H9 (cell line): ENCODE data around the gene HEPN1. TPM values are rescaled to one million over a fixed set of nuclear protein-coding genes. Genes with fewer than 3 reads are reported as not detected.

Source experiments
- DNase-seq: peaks from one replicate; pipeline ENCODE4 v3.0.0-alpha.2; 2017
- H2AFZ ChIP-seq: one replicate; pipeline ENCODE4 v1.6.1; 2013; ENCODE audit warnings: mild to moderate bottlenecking, low read length, control low read depth, moderate library complexity
- H2AK5ac ChIP-seq: 2 replicates; pipeline ENCODE4 v1.6.1; 2013; ENCODE audit warnings: low read length, control low read depth, mixed read lengths; ENCODE audit not compliant: insufficient read length
- H2BK120ac ChIP-seq: one replicate; pipeline ENCODE4 v1.6.1; 2013; ENCODE audit warnings: low read depth, mild to moderate bottlenecking, low read length, control low read depth, inconsistent platforms; ENCODE audit not compliant: poor library complexity, severe bottlenecking
- H2BK12ac ChIP-seq: 2 replicates; pipeline ENCODE4 v1.6.1; 2013; ENCODE audit warnings: low read length, control low read depth, mixed read lengths, low read depth; ENCODE audit not compliant: insufficient read length
- H2BK15ac ChIP-seq: 2 replicates; pipeline ENCODE4 v1.6.1; 2013; ENCODE audit warnings: low read depth, low read length, control low read depth
- H2BK20ac ChIP-seq: one replicate; pipeline ENCODE4 v1.6.1; 2013; ENCODE audit warnings: low read depth, mild to moderate bottlenecking, low read length, control low read depth, inconsistent platforms; ENCODE audit not compliant: poor library complexity, severe bottlenecking
- H2BK5ac ChIP-seq: 2 replicates; pipeline ENCODE4 v1.6.1; 2013; ENCODE audit warnings: low read length, control low read depth, mixed read lengths; ENCODE audit not compliant: insufficient read length
- H3K14ac ChIP-seq: 2 replicates; pipeline ENCODE4 v1.6.1; 2013; ENCODE audit warnings: low read length, control low read depth; ENCODE audit not compliant: insufficient read depth
- H3K18ac ChIP-seq: 2 replicates; pipeline ENCODE4 v1.6.1; 2013; ENCODE audit warnings: low read depth, mild to moderate bottlenecking, mixed read lengths, low read length, control low read depth; ENCODE audit not compliant: insufficient read length
- H3K23ac ChIP-seq: 2 replicates; pipeline ENCODE4 v1.6.1; 2013; ENCODE audit warnings: low read length, control low read depth, mixed read lengths, low read depth; ENCODE audit not compliant: insufficient read length
- H3K23me2 ChIP-seq: 2 replicates; pipeline ENCODE4 v1.6.1; 2013; ENCODE audit warnings: low read depth, mild to moderate bottlenecking, mixed read lengths, low read length, control low read depth; ENCODE audit not compliant: insufficient read length, poor library complexity, severe bottlenecking
- H3K27ac ChIP-seq: 2 replicates; pipeline ENCODE4 v1.5.1; 2013; ENCODE audit warnings: low read length, control low read depth, mixed read lengths, low read depth; ENCODE audit not compliant: insufficient read length
- H3K27me3 ChIP-seq: 2 replicates; pipeline ENCODE4 v1.6.1; 2013; ENCODE audit warnings: low read length, control low read depth, inconsistent platforms; ENCODE audit not compliant: insufficient read depth
- H3K4ac ChIP-seq: 2 replicates; pipeline ENCODE4 v1.6.1; 2013; ENCODE audit warnings: low read depth, mild to moderate bottlenecking, control low read depth, inconsistent platforms, low read length, moderate library complexity
- H3K4me1 ChIP-seq: 2 replicates; pipeline ENCODE4 v1.6.1; 2013; ENCODE audit warnings: low read length, control low read depth, inconsistent platforms; ENCODE audit not compliant: insufficient read depth
- H3K4me2 ChIP-seq: 2 replicates; pipeline ENCODE4 v1.6.1; 2013; ENCODE audit warnings: low read length, control low read depth, mixed read lengths; ENCODE audit not compliant: insufficient read length, insufficient read depth
- H3K56ac ChIP-seq: 2 replicates; pipeline ENCODE4 v1.6.1; 2013; ENCODE audit warnings: low read depth, mild to moderate bottlenecking, mixed read lengths, low read length, control low read depth; ENCODE audit not compliant: insufficient read length
- H3K79me1 ChIP-seq: 2 replicates; pipeline ENCODE4 v1.6.1; 2013; ENCODE audit warnings: low read depth, mild to moderate bottlenecking, moderate library complexity, low read length, control low read depth, inconsistent platforms; ENCODE audit not compliant: insufficient read depth, poor library complexity, severe bottlenecking
- H3K79me2 ChIP-seq: 2 replicates; pipeline ENCODE4 v1.6.1; 2013; ENCODE audit warnings: low read length, control low read depth, inconsistent platforms; ENCODE audit not compliant: insufficient read depth
- H3K9ac ChIP-seq: 2 replicates; pipeline ENCODE4 v1.6.1; 2013; ENCODE audit warnings: low read length, control low read depth, mixed read lengths; ENCODE audit not compliant: insufficient read length; ENCODE audit errors: extremely low read depth
- H3K9me3 ChIP-seq: one replicate; pipeline ENCODE4 v1.6.1; 2013; ENCODE audit warnings: low read depth, low read length, inconsistent platforms; ENCODE audit not compliant: control insufficient read depth
- H3T11ph ChIP-seq: one replicate; pipeline ENCODE4 v1.6.1; 2013; ENCODE audit warnings: mild to moderate bottlenecking, low read length, control low read depth, inconsistent platforms
- H4K20me1 ChIP-seq: one replicate; pipeline ENCODE4 v1.6.1; 2013; ENCODE audit not compliant: control insufficient read depth, insufficient read length, insufficient read depth
- H4K5ac ChIP-seq: 2 replicates; pipeline ENCODE4 v1.6.1; 2013; ENCODE audit warnings: low read depth, mild to moderate bottlenecking, mixed read lengths, low read length, control low read depth; ENCODE audit not compliant: insufficient read length
- H4K8ac ChIP-seq: replicated peaks from 2 replicates; pipeline ENCODE4 v1.6.1; 2013; ENCODE audit warnings: low read length, control low read depth, mixed read lengths, low read depth; ENCODE audit not compliant: insufficient read length
- H4K91ac ChIP-seq: 2 replicates; pipeline ENCODE4 v1.6.1; 2013; ENCODE audit warnings: low read depth, mild to moderate bottlenecking, moderate library complexity, mixed read lengths, low read length, control low read depth; ENCODE audit not compliant: insufficient read length
- H3K27ac Mint-ChIP-seq, 3 experiments: 2 replicates in 2 of 3; 3 replicates in 1 of 3; pipeline ENCODE4 v1.8.0; 2020 to 2021; ENCODE audit warnings: mixed read lengths in 3 of 3, mild to moderate bottlenecking in 1 of 3, moderate library complexity in 1 of 3
- H3K27me3 Mint-ChIP-seq: 2 replicates; pipeline ENCODE4 v1.8.0; 2021; ENCODE audit warnings: low read depth, mild to moderate bottlenecking, moderate library complexity, mixed read lengths
- H3K36me3 Mint-ChIP-seq, 3 experiments: 2 replicates in 2 of 3; 3 replicates in 1 of 3; pipeline ENCODE4 v1.8.0; 2020 to 2021; ENCODE audit warnings: low read depth in 3 of 3, mixed read lengths in 3 of 3; ENCODE audit not compliant: insufficient read depth in 1 of 3
- H3K4me1 Mint-ChIP-seq, 2 experiments: 2 replicates each; pipeline ENCODE4 v1.8.0; 2020; ENCODE audit warnings: mixed read lengths in 2 of 2
- H3K4me3 Mint-ChIP-seq, 2 experiments: 2 replicates in 1 of 2; 3 replicates in 1 of 2; pipeline ENCODE4 v1.8.0; 2020 to 2021; ENCODE audit warnings: mild to moderate bottlenecking in 2 of 2, mixed read lengths in 2 of 2, moderate library complexity in 1 of 2
- H3K9me3 Mint-ChIP-seq, 2 experiments: 2 replicates in 1 of 2; 3 replicates in 1 of 2; pipeline ENCODE4 v1.8.0; 2020; ENCODE audit warnings: mild to moderate bottlenecking in 2 of 2, mixed read lengths in 2 of 2, moderate library complexity in 1 of 2
- CTCF ChIP-seq: fragments of 200-600 bp; sonication (generic); conservative IDR thresholded peaks from 3 replicates; pipeline ENCODE4 v1.8.0; 2021; ENCODE audit warnings: antibody characterized with exemption, mild to moderate bottlenecking
- WGBS: extraction: QIAGEN DNeasy Blood & Tissue Kit; methylation state at CpG from one replicate; pipeline ENCODE4 v1.1.7; 2013; ENCODE audit warnings: missing lambda C conversion rate, low lambda C conversion rate, mixed read lengths; ENCODE audit not compliant: insufficient read length; ENCODE audit errors: extremely low coverage; 5-methylcytosine and 5-hydroxymethylcytosine counted together
- total RNA-seq: library from RNA; stranded (reverse); gene quantifications from 2 replicates; pipeline ENCODE4 v1.2.1, GENCODE V29; 2021

HEPN1 gene
- total RNA-seq, 1 experiment from 2014 or later, result not detected

GRCh38 chr11:124953753-124954589 lies 34.9 kb downstream of the HEPN1 start, which contains the start of gene CCDC15:
CCDC15 (plus strand) TSS chr11:124954202; CDS start chr11:124954733, 531 bp downstream.
- peak; percentile 99 for DNase-seq
- no peak within 1 kb of the TSS for H2BK5ac ChIP-seq
- H3K27ac Mint-ChIP-seq, result no peak within 1 kb of the TSS
- no peaks in the 10 kb centered on the region for H3K9me3 ChIP-seq
- H3K18ac ChIP-seq, result peak within 1 kb of the TSS; percentile 30
- H3K27me3 ChIP-seq, result no peaks in the 10 kb centered on the region
- no peak within 1 kb of the TSS; the same call in 1 of the 2 replicates for H3K4ac ChIP-seq
- no peak within 1 kb of the TSS for H2BK15ac ChIP-seq
- H3K27me3 Mint-ChIP-seq, result peaks cover 7% of the 10 kb centered on the region
- H2AFZ ChIP-seq, result peak within 1 kb of the TSS; percentile 44
- H2BK20ac ChIP-seq, result no peak within 1 kb of the TSS
- no peak for TF ChIP-seq CTCF
- H3K79me2 ChIP-seq, result no peaks in the 10 kb centered on the region
- H2AK5ac ChIP-seq, result no peak within 1 kb of the TSS
- H4K20me1 ChIP-seq, result no peaks in the 10 kb centered on the region
- no peaks in the 10 kb centered on the region; a peak in 1 of 7 replicates for H3K36me3 Mint-ChIP-seq
- no peaks in the 10 kb centered on the region for H3K4me1 Mint-ChIP-seq
- no peak within 1 kb of the TSS for H3T11ph ChIP-seq
- peak within 1 kb of the TSS; percentile 58 for H3K27ac ChIP-seq
- H3K4me3 Mint-ChIP-seq, result no peak within 1 kb of the TSS
- H3K79me1 ChIP-seq, result no peaks in the 10 kb centered on the region
- no peak within 1 kb of the TSS for H4K5ac ChIP-seq
- H3K9me3 Mint-ChIP-seq, result no peaks in the 10 kb centered on the region
- H2BK120ac ChIP-seq, result no peak within 1 kb of the TSS
- H3K4me1 ChIP-seq, result no peaks in the 10 kb centered on the region; the same call in 1 of the 2 replicates
- H4K8ac ChIP-seq, result no peak within 1 kb of the TSS
- no CpG with 5 or more reads among the region's 54 CpGs for WGBS
- peak within 1 kb of the TSS; percentile 79 for H3K4me2 ChIP-seq
- H3K9ac ChIP-seq, result peak within 1 kb of the TSS; percentile 68
- no peak within 1 kb of the TSS for H3K23ac ChIP-seq
- H4K91ac ChIP-seq, result no peak within 1 kb of the TSS
- H3K23me2 ChIP-seq, result peaks cover 8% of the 10 kb centered on the region
- H2BK12ac ChIP-seq, result no peak within 1 kb of the TSS
- no peak within 1 kb of the TSS for H3K14ac ChIP-seq
- H3K56ac ChIP-seq, result no peak within 1 kb of the TSS
